Ramos (cell line): ENCODE results near the gene CARNS1.
"Not testable (repeated sequence)": the region's sequence is repeated elsewhere in the genome, so short reads cannot be mapped to it uniquely, and the experiment has no call there.

Experiments used
- in situ Hi-C: fragments of 300-500 bp; cut with MboI; formaldehyde crosslinking; loops from one replicate; pipeline ENCODE4 v1.14.3; 2022; ENCODE audit warnings: low sequenced_read_pairs; ENCODE audit not compliant: unreplicated experiment

Gene CARNS1

GRCh38 chr11:67423466-67423865 lies 8.0 kb downstream of the CARNS1 start:
- in situ Hi-C loops = no loop called here

DNA sequence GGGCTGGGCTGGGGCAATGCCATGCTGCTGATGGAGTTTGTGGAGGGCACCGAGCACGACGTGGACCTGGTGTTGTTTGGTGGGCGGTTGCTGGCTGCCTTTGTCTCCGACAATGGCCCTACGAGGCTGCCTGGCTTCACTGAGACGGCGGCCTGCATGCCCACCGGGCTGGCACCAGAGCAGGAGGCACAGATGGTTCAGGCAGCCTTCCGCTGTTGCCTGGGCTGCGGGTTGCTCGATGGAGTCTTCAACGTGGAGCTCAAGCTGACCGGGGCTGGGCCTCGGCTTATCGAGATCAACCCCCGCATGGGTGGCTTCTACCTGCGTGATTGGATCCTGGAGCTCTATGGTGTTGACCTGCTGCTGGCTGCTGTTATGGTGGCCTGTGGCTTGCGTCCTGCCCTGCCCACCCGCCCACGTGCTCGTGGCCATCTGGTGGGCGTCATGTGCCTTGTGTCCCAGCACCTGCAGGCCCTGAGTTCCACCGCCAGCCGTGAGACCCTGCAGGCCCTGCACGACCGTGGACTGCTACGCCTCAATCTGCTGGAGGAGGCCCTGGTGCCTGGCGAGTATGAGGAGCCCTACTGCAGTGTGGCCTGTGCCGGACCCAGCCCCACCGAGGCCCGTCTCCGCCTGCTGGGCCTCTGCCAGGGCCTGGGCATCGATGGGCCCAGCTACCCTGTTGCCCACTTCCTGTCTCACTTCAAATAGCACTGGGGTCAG lies 8.6 kb downstream of the CARNS1 start:
- in situ Hi-C loops = no loop called here

GRCh38 chr11:67427364-67427859 lies 11.9 kb downstream of the CARNS1 start:
- in situ Hi-C loops = not testable (repeated sequence)

GRCh38 chr11:67428052-67429001 lies 12.8 kb downstream of the CARNS1 start, which contains the start of gene RPS6KB2:
Gene RPS6KB2, plus strand, starts transcription at chr11:67428494. Its CDS starts 52 bp downstream, at chr11:67428546.
- in situ Hi-C loops = no loop called here

GRCh38 chr11:67429038-67429668 lies 13.7 kb downstream of the CARNS1 start:
- in situ Hi-C loops = no loop called here

DNA sequence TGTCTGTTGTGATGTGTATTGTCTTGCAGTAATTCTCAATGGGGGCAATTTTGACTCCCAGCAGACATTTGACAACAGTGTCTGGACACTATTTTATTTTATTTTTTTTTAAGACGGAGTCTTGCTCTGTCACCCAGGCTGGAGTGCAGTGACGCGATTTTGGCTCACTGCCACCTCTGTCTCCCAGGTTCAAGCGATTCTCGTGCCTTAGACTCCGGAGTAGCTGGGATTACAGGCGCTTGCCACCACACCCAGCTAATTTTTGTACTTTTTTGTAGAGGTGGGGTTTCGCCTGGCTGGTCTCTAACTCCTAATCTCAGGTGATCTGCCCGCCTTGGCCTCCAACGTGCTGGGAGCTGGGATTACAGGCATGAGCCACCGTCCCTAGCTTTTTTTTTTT lies 14.2 kb downstream of the CARNS1 start:
- in situ Hi-C loops = no loop called here

DNA sequence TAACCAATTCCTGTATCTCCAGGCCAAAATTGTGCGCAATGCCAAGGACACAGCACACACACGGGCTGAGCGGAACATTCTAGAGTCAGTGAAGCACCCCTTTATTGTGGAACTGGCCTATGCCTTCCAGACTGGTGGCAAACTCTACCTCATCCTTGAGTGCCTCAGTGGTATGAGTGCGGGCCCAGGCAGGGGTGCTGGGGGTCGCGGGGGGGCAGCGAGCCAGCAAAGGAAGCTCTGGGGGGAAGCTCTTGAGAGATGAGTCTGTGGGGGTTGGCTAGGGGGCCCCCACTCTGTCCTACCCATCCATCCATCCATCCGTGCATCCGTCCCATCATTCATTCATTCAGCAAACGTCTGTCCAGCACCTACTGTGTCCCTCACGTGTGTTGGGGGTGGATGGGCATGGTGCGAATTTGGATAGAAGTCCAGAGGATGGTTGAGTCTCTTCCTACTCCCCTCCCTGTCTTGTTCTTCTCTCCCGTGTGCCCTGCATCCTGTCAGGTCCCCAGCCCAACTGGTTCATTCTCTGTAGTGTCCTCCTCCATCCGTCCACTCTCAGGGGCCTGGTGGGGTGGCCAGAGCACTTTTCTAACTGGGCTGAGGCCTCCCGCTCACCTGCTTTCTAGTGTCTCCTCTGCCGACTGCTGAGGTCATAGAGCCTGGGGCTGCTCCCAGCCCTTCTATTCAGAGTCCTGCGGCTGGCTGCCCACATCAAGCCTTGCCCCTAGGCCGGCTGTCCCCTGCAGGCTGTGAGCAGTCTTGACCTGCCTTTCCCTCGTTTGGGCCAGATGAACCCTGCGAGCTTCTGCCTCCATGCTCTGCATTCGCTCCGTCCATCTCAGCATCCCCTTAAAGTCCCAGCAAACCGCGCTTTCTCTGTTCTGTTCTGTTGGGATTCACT lies 16.1 kb downstream of the CARNS1 start:
- in situ Hi-C loops = no loop called here

GRCh38 chr11:67432655-67433349 lies 17.3 kb downstream of the CARNS1 start:
- in situ Hi-C loops = no loop called here

DNA sequence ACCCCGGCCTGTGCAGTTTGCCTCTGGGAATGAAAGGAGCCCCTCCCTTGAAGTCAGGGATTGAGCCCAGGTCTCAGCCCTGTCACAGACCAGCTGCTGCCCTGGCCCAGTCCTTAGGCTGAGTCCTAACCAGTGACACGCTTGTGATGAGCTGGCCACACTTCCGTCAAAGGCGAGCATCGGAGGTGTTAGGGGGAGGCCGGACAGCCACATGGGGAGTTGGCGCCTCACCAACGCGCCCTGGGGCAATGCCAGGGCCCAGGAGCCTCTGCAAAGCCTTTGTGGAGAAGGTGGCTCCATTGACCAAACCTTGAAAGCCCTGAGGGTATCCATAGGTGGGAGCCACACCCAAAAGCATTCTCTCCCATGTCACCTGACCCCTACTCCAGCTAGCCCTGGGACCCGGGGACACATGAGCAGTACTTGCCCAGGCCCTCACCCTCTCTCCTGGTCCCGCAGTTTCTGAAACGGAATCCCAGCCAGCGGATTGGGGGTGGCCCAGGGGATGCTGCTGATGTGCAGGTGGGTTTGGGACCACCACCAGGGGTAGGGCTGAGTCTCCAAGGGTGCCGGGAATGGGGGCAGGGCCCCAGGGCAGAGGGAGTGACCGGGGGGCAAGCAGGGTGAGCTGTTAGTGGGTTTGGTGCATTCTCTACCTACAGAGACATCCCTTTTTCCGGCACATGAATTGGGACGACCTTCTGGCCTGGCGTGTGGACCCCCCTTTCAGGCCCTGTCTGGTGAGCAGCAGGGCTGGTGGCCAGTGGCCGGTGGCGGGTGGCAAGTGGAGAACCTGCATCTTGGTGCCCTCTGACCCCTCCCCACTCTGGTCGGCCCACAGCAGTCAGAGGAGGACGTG lies 18.3 kb downstream of the CARNS1 start:
- in situ Hi-C loops = no loop called here

GRCh38 chr11:67434395-67434881 lies 19.0 kb downstream of the CARNS1 start:
- in situ Hi-C loops = no loop called here

DNA sequence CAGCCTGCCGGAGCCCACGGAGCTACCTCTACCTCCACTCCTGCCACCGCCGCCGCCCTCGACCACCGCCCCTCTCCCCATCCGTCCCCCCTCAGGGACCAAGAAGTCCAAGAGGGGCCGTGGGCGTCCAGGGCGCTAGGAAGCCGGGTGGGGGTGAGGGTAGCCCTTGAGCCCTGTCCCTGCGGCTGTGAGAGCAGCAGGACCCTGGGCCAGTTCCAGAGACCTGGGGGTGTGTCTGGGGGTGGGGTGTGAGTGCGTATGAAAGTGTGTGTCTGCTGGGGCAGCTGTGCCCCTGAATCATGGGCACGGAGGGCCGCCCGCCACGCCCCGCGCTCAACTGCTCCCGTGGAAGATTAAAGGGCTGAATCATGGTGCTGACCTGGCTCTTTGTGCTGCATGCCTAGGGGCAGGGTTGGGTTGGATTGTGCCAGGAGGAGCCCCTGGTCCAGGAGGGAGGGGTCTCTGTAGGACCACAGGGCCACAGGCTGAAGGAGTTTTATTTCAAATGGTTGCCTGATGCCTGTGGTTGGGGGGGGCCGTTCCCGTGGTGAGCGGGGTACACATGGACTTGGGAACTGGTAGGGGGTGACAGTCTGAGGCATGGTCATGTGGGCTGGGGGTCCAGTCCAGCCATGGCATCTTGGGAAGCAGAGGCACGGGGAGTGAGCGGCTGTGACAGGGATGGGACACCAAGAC lies 19.7 kb downstream of the CARNS1 start:
- in situ Hi-C loops = no loop called here

DNA sequence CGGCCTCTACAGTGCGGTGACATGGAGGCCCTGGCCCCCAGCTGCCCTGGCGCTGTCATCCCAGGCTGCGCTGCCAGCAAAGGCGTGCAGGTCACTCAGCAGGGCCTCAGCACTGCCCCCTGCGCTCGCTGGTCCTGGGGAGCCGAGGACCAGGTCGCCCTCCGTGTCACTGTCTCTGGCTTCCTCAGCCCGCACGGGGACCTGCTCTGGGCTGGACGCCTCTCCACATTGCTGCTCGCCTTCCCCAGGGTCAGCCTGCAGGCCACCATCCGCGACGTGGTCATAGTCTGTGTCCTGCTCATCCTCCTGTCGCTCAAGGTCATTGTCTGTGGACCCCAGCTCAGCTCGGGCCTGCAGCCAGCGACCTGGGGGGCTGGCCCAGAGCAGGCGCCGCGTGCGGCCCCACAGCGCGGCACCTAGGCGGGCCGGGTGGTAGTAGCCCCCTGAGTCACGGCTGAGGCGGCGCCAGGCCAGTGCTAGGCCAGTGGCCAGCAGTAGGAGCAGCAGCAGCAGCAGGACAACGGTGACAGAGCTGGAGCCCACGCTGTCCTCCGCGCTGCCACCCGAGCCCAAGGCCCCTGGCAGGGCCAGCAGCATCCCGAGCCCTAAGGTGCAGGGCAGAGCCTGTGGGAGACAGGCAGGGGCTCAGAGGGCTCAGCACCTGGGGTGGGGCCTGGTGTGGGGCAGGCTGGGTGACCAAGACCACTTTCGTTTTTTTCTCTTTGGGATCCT lies 20.4 kb downstream of the CARNS1 start:
- in situ Hi-C loops = no loop called here

DNA sequence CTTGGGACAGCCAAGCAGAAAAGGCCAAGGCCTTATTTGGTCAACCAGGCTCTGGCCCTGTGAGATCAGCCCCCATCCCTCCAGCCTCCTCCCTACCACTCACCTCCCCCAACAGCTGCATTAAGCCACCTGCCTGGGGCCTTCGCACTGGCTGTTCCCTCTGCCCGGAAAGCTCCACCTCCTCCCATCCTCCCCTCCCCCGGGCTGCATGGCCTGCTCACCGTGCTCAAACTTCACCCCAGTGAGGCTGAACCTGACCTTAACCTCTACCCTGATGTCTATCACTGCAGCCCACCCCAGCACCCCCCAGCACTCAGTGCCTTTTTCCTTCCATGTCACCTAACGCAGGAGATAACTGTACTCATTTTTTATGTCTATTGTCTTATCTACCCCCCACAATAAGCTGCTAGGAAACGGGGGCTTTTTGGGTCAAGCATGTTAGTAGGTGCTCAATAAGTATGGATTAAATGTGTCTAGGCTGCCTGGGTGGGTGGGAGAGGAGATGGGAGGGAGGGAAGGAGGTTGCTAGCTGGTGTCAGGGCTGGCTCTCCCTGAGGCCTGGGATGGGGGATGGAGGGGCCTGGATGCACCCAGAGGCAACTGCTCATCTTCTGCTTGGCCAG lies 21.1 kb downstream of the CARNS1 start:
- in situ Hi-C loops = no loop called here

- in situ Hi-C loops = no loop called here
Observed at GRCh38 chr11:67437082-67437808, 21.8 kb downstream of the CARNS1 start, which contains the start of gene PTPRCAP. Gene PTPRCAP, minus strand, starts transcription at chr11:67437682. Its CDS starts 63 bp downstream, at chr11:67437619.

DNA sequence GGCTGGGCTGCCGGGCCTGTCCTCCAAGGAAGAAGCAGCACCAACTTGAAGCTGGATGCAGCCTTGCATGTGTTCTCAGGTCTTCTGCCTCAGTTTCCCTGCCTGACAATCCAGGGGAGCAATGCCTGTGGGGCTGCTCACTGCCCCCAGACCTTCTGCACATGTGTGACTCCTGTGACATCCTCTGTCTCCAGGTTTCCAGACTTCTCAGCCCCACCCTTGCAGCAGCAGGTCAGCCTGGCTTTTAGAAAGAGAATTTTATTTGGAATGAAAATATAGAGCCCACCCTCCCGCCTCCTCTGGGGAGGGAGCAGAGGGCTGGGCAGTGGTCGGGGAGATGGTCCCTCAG lies 22.3 kb downstream of the CARNS1 start:
- in situ Hi-C loops = no loop called here
